ENCODE data around the gene HS3ST3B1.

The HS3ST3B1 gene

DNA sequence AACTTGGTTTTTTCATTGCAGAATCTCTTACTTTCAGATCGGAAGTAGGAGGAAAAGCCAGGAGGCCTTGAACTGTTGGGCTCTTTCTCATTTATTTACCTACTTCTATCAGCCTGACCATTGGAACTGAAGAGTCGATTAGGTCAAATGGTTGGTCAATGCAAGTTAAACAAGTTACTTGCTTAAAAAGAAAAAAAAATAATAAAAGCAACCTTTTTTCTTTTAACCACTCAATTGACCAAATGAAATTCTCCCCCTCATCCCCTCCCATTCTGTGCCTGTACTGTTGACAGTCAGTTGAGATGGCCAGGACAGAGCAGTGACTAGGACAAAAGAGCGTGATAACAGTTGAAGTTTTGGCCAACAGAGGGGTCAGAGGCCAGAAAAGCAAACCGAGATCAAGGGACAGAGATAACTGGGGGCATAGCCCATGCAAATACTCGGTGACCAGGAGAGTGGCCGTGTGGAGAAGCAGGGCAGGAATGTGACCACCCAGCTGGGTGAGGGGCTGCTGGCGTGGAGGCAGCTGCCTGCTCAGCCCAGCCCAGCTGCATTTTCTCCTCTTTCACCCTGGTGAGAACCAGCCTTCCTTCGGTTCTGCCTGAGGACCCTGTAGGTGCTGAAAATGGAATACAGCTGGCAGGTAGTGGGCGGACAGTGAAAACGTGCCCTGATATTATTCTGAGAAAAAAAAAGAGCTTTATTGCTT lies 72.2 kb downstream of the HS3ST3B1 start:
- no peaks in the 10 kb centered on the region for H4K20me1 ChIP-seq (ENCODE audit: control insufficient read depth, insufficient read depth, low read depth, low read length)
- no peak for TF ChIP-seq EZH2phosphoT487 (IDR thresholded peaks at IDR 0.05; ENCODE audit: borderline replicate concordance, low read length)
- TF ChIP-seq, protein P1, sequence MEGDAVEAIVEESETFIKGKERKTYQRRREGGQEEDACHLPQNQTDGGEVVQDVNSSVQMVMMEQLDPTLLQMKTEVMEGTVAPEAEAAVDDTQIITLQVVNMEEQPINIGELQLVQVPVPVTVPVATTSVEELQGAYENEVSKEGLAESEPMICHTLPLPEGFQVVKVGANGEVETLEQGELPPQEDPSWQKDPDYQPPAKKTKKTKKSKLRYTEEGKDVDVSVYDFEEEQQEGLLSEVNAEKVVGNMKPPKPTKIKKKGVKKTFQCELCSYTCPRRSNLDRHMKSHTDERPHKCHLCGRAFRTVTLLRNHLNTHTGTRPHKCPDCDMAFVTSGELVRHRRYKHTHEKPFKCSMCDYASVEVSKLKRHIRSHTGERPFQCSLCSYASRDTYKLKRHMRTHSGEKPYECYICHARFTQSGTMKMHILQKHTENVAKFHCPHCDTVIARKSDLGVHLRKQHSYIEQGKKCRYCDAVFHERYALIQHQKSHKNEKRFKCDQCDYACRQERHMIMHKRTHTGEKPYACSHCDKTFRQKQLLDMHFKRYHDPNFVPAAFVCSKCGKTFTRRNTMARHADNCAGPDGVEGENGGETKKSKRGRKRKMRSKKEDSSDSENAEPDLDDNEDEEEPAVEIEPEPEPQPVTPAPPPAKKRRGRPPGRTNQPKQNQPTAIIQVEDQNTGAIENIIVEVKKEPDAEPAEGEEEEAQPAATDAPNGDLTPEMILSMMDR (IDR thresholded peaks at IDR 0.05; ENCODE audit: low read depth, low read length, poor library complexity, severe bottlenecking): no peak
- no peak overlapping the region for H3K4me2 ChIP-seq (ENCODE audit: low read length)
- H3K4me3 ChIP-seq (ENCODE audit: low read length): no peak overlapping the region
- no peaks in the 10 kb centered on the region for H3F3A ChIP-seq (ENCODE audit: control insufficient read depth, insufficient read depth)
- no peaks in the 10 kb centered on the region for H3K4me1 ChIP-seq (ENCODE audit: control insufficient read depth, low read length)
- H3K79me2 ChIP-seq (ENCODE audit: control insufficient read depth, low read length): no peaks in the 10 kb centered on the region
- H3K27me3 ChIP-seq (ENCODE audit: control insufficient read depth, low read length): no peaks in the 10 kb centered on the region
- no peaks in the 10 kb centered on the region for H3K9me2 ChIP-seq (replicated peaks; ENCODE audit: control insufficient read depth, low read length)
- H3K36me3 ChIP-seq (ENCODE audit: control insufficient read depth, low read length): no peaks in the 10 kb centered on the region
- H3K9me3 ChIP-seq (ENCODE audit: control insufficient read depth, insufficient read depth, low read length): no peaks in the 10 kb centered on the region
- H3K27ac ChIP-seq (ENCODE audit: low read depth, low read length): no peak overlapping the region

DNA sequence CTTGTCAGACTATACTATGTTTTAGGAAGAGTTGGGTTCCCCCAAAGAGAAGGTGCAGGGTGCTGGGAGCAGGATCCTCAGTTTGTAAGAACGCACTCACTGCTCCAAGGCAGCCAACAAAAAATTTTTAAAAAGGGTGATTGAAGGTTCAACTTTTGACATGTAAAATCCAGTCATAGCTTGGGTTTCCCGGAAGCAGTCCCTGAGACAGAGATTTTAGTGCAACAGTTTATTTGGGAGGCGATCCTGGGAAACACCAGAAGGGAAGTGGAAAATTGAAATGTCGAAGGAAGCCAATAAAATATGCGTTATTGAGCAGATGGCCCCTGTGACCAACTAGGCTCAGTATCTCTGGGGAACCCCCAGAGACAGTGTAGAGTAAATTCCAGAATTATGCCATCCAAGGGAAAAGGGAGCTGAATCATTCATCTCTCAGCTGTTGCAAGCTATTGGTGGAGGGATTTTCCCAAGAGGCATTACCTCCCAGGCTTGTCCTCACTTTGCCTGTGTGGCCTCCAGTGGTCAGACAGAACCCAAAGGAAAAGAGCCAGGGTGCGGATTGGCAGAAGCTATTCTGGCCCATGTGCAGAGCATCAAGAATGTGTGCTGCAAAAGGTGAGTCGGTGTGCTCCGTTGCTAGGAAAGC lies 72.9 kb downstream of the HS3ST3B1 start:
- Histone ChIP-seq H3K4me3 (ENCODE audit: low read length) (no peak overlapping the region), H3K27ac (ENCODE audit: low read depth, low read length) (no peak overlapping the region), H3K79me2 (ENCODE audit: control insufficient read depth, low read length) (no peaks in the 10 kb centered on the region), H3K9me2 (replicated peaks; ENCODE audit: control insufficient read depth, low read length) (no peaks in the 10 kb centered on the region), H3K4me1 (ENCODE audit: control insufficient read depth, low read length) (no peaks in the 10 kb centered on the region), H3K27me3 (ENCODE audit: control insufficient read depth, low read length) (no peaks in the 10 kb centered on the region), H3F3A (ENCODE audit: control insufficient read depth, insufficient read depth) (no peaks in the 10 kb centered on the region), H3K36me3 (ENCODE audit: control insufficient read depth, low read length) (no peaks in the 10 kb centered on the region), H4K20me1 (ENCODE audit: control insufficient read depth, insufficient read depth, low read depth, low read length) (no peaks in the 10 kb centered on the region), H3K9me3 (ENCODE audit: control insufficient read depth, insufficient read depth, low read length) (no peaks in the 10 kb centered on the region), H3K4me2 (ENCODE audit: low read length) (no peak overlapping the region)
- TF ChIP-seq, protein P1 (IDR thresholded peaks at IDR 0.05; ENCODE audit: low read depth, low read length, poor library complexity, severe bottlenecking): no peak
- TF ChIP-seq EZH2phosphoT487 (IDR thresholded peaks at IDR 0.05; ENCODE audit: borderline replicate concordance, low read length): no peak

DNA sequence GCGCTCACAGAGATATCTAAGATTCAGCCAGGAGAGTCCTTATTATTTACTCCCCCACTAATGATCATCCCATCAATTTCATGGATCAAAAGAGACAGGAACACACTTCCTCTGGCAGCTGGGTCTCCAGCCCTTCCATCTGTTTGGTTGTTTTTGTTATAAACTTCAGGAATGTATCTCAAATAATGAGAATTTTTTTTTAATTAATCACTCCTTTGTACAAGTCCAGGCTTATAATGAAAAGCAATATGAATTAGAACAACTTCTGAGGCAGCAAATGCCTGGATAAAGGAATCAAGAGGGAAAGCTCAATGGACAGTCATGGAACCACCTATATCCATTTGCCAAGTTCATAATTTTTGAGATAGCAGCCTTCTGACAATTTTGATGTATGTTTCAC lies 73.4 kb downstream of the HS3ST3B1 start:
- Histone ChIP-seq H3K27ac (ENCODE audit: low read depth, low read length) (no peak overlapping the region), H3F3A (ENCODE audit: control insufficient read depth, insufficient read depth) (no peaks in the 10 kb centered on the region), H3K4me1 (ENCODE audit: control insufficient read depth, low read length) (no peaks in the 10 kb centered on the region), H3K4me3 (ENCODE audit: low read length) (no peak overlapping the region), H3K79me2 (ENCODE audit: control insufficient read depth, low read length) (no peaks in the 10 kb centered on the region), H3K9me3 (ENCODE audit: control insufficient read depth, insufficient read depth, low read length) (no peaks in the 10 kb centered on the region), H3K27me3 (ENCODE audit: control insufficient read depth, low read length) (no peaks in the 10 kb centered on the region), H3K9me2 (replicated peaks; ENCODE audit: control insufficient read depth, low read length) (no peaks in the 10 kb centered on the region), H3K4me2 (ENCODE audit: low read length) (no peak overlapping the region), H3K36me3 (ENCODE audit: control insufficient read depth, low read length) (no peaks in the 10 kb centered on the region), H4K20me1 (ENCODE audit: control insufficient read depth, insufficient read depth, low read depth, low read length) (no peaks in the 10 kb centered on the region)
- TF ChIP-seq EZH2phosphoT487 (IDR thresholded peaks at IDR 0.05; ENCODE audit: borderline replicate concordance, low read length): no peak

DNA sequence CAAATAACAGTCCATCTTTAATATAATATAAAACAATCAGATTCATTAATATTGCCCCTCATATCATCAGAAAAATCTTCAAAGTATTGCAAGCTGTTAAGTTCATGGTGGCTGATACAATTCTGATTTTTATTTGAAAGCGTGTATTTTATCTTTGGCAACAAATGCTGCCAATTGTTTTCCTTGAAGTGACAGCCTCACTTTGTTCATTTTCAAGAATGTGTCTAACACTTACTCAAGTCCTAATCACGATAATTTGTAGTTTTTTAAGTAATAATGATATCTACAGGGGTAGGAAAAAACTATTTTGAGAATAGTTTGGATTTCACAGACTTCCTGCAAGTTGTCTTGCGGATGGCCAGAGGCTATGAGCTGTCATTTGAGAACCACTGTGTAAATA lies 75.8 kb downstream of the HS3ST3B1 start:
- Histone ChIP-seq H3K9me3 (ENCODE audit: control insufficient read depth, insufficient read depth, low read length) (no peaks in the 10 kb centered on the region), H3K4me3 (ENCODE audit: low read length) (no peak overlapping the region), H3K4me1 (ENCODE audit: control insufficient read depth, low read length) (no peaks in the 10 kb centered on the region), H3K9me2 (replicated peaks; ENCODE audit: control insufficient read depth, low read length) (no peaks in the 10 kb centered on the region), H3K27me3 (ENCODE audit: control insufficient read depth, low read length) (no peaks in the 10 kb centered on the region), H3K27ac (ENCODE audit: low read depth, low read length) (no peak overlapping the region), H3K4me2 (ENCODE audit: low read length) (no peak overlapping the region), H3K36me3 (ENCODE audit: control insufficient read depth, low read length) (no peaks in the 10 kb centered on the region), H3K79me2 (ENCODE audit: control insufficient read depth, low read length) (no peaks in the 10 kb centered on the region), H4K20me1 (ENCODE audit: control insufficient read depth, insufficient read depth, low read depth, low read length) (no peaks in the 10 kb centered on the region), H3F3A (ENCODE audit: control insufficient read depth, insufficient read depth) (no peaks in the 10 kb centered on the region)
- TF ChIP-seq, protein P1 (IDR thresholded peaks at IDR 0.05; ENCODE audit: low read depth, low read length, poor library complexity, severe bottlenecking): no peak
- no peak for TF ChIP-seq EZH2phosphoT487 (IDR thresholded peaks at IDR 0.05; ENCODE audit: borderline replicate concordance, low read length)
